HL-60 (cell line): Measurements from ENCODE around the gene SMOC2.

ENCODE experiments used
- DNase-seq, 2 experiments: peaks; one replicate each; pipeline ENCODE4 v3.0.0-alpha.2; 2010 to 2020; ENCODE audit warnings: low read depth in 1 of 2, low spot score in 1 of 2
- H3K27ac ChIP-seq: fragments of 250-450 bp; sonication (Bioruptor Pico); replicated peaks from 2 replicates; pipeline ENCODE4 v1.5.1; 2020; ENCODE audit warnings: mild to moderate bottlenecking, moderate library complexity
- H3K27me3 ChIP-seq: fragments of 250-450 bp; sonication (Bioruptor Pico); 2 replicates; pipeline ENCODE4 v1.5.1; 2021; ENCODE audit warnings: mild to moderate bottlenecking, moderate library complexity; ENCODE audit not compliant: insufficient read depth, poor library complexity, severe bottlenecking
- H3K4me3 ChIP-seq: replicated peaks from 2 replicates; pipeline ENCODE4 v1.5.1; 2011; ENCODE audit warnings: mild to moderate bottlenecking, control low read depth, low read length; ENCODE audit not compliant: insufficient read depth
- CTCF ChIP-seq: IDR thresholded peaks from one replicate; pipeline ENCODE4 v1.5.1; 2011; ENCODE audit warnings: low read length, control low read depth, inconsistent platforms; ENCODE audit not compliant: insufficient read depth
- GABPA ChIP-seq: IDR thresholded peaks from 2 replicates; pipeline ENCODE4 v1.6.1; 2012; ENCODE audit warnings: low read depth
- POLR2AphosphoS5 ChIP-seq: IDR thresholded peaks from 2 replicates; pipeline ENCODE4 v1.6.1; 2012; ENCODE audit warnings: low read depth
- REST ChIP-seq: IDR thresholded peaks from 2 replicates; pipeline ENCODE4 v1.6.1; 2012; ENCODE audit warnings: low read depth; ENCODE audit not compliant: insufficient replicate concordance
- SPI1 ChIP-seq: IDR thresholded peaks from 2 replicates; pipeline ENCODE4 v1.6.1; 2012; ENCODE audit warnings: low read depth, mild to moderate bottlenecking, borderline replicate concordance

SMOC2 gene

GRCh38 chr6:168626046-168626602, 185.1 kb downstream of the SMOC2 start:
- no peak overlapping the region for H3K27ac ChIP-seq

GRCh38 chr6:168627506-168628175, 186.7 kb downstream of the SMOC2 start:
- TF ChIP-seq CTCF (no peak), GABPA (no peak), REST (no peak), POLR2AphosphoS5 (no peak), SPI1 (no peak)
- Histone ChIP-seq H3K27me3 (no peaks in the 10 kb centered on the region), H3K27ac (no peak overlapping the region), H3K4me3 (no peak overlapping the region)
- DNase-seq = no peak

More at GRCh38 chr6:168626046-168626602, 185.1 kb downstream of the SMOC2 start:
- no peaks in the 10 kb centered on the region for H3K27me3 ChIP-seq
- H3K4me3 ChIP-seq = no peak overlapping the region
- no peak for DNase-seq
- TF ChIP-seq REST (no peak), GABPA (no peak), CTCF (no peak), SPI1 (no peak), POLR2AphosphoS5 (no peak)

- Histone ChIP-seq H3K27me3 (no peaks in the 10 kb centered on the region), H3K4me3 (no peak overlapping the region), H3K27ac (no peak overlapping the region)
- no peak for DNase-seq
- no peak for TF ChIP-seq POLR2AphosphoS5
Measured at GRCh38 chr6:168628176-168628553, 187.2 kb downstream of the SMOC2 start.

- no peak overlapping the region for H3K27ac ChIP-seq
- no peaks in the 10 kb centered on the region for H3K27me3 ChIP-seq
- no peak overlapping the region for H3K4me3 ChIP-seq
- TF ChIP-seq REST (no peak), SPI1 (no peak), POLR2AphosphoS5 (no peak), GABPA (no peak), CTCF (no peak)
- DNase-seq = no peak
Measured at GRCh38 chr6:168628732-168629245, 187.8 kb downstream of the SMOC2 start.
